ENCODE results near the gene ABI3BP. TPM values are rescaled to one million over a fixed set of nuclear protein-coding genes. Genes with fewer than 3 reads are reported as not detected.
A peak's percentile ranks its signal among the peaks of the same experiment; 100 is the strongest.

The ABI3BP gene
- total and polyA plus RNA-seq, 11 donors: 7.8 to 96.6 (median 26.4) TPM

DNA sequence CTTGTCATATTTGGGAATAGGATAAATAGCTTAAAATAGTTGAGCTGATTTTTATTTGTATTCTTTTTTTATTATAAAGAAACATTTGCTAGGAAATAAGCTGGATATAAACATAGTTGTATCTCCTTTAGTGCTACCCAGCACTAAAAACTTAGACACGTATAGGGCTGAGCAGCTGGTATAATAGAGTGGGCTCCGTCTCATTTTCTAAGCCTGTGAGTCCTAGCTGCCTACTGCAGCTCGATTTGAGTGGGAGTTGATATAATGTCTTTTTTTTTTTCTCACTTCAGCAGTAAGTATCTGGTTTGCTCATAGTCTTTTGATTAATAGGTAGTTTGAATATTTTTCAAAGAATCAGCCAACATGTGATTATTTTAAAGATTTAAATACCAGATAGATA lies 249.7 kb downstream of the ABI3BP start:
- H3K36me3 ChIP-seq: peaks cover 2 to 100% (median 97%) of the 10 kb centered on the region in 9 donors
- 88 to 93% (median 91%) methylated on average over 3 of the region's 3 CpGs for whole genome bisulfite sequencing, 4 donors
- TF ChIP-seq, protein P1, sequence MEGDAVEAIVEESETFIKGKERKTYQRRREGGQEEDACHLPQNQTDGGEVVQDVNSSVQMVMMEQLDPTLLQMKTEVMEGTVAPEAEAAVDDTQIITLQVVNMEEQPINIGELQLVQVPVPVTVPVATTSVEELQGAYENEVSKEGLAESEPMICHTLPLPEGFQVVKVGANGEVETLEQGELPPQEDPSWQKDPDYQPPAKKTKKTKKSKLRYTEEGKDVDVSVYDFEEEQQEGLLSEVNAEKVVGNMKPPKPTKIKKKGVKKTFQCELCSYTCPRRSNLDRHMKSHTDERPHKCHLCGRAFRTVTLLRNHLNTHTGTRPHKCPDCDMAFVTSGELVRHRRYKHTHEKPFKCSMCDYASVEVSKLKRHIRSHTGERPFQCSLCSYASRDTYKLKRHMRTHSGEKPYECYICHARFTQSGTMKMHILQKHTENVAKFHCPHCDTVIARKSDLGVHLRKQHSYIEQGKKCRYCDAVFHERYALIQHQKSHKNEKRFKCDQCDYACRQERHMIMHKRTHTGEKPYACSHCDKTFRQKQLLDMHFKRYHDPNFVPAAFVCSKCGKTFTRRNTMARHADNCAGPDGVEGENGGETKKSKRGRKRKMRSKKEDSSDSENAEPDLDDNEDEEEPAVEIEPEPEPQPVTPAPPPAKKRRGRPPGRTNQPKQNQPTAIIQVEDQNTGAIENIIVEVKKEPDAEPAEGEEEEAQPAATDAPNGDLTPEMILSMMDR (IDR thresholded peaks at IDR 0.05): no peak
- TF ChIP-seq POLR2A (IDR thresholded peaks at IDR 0.05): no peak
- ATAC-seq: no peak
- intact Hi-C loops (cut with DNase I): loop anchor here in 1 of 10 donors (10.0 kb wide), 1 partner anchor 641 kb away; no protein-coding TSS in a partner anchor
- peaks cover 0 to 16% (median under 1%) of the 10 kb centered on the region in 12 donors for H3K4me1 ChIP-seq
- no peak for DNase-seq
- no peak overlapping the region for H3K4me3 ChIP-seq
- no peaks in the 10 kb centered on the region for H3K9me3 ChIP-seq
- H3K27ac ChIP-seq: no peak overlapping the region
- no peaks in the 10 kb centered on the region for H3K27me3 ChIP-seq

GRCh38 chr3:100740207-100740606 lies 253.0 kb downstream of the ABI3BP start:
- WGBS, 4 donors: 82 to 95% (median 92%) methylated on average over 1 of the region's 1 CpG
- peak in 2 of 4 donors; percentile 20 to 26 for ATAC-seq
- TF ChIP-seq, protein P1 (IDR thresholded peaks at IDR 0.05): no peak
- TF ChIP-seq POLR2A (IDR thresholded peaks at IDR 0.05): no peak
- no peaks in the 10 kb centered on the region for H3K27me3 ChIP-seq
- no peak overlapping the region for H3K4me3 ChIP-seq
- H3K9me3 ChIP-seq: no peaks in the 10 kb centered on the region
- intact Hi-C loops (cut with DNase I): loop anchor here in 1 of 10 donors (10.0 kb wide), 1 partner anchor 645 kb away; no protein-coding TSS in a partner anchor
- peaks cover 0 to 20% (median 1%) of the 10 kb centered on the region in 12 donors for H3K4me1 ChIP-seq
- no peak overlapping the region for H3K27ac ChIP-seq
- no peak for DNase-seq
- peaks cover 0 to 100% (median 97%) of the 10 kb centered on the region in 9 donors for H3K36me3 ChIP-seq

- peaks cover 0 to 32% (median 5%) of the 10 kb centered on the region in 12 donors for H3K4me1 ChIP-seq
- intact Hi-C loops (cut with DNase I): loop anchor here in 2 of 10 donors (10.0 kb wide), 2 partner anchors 57 to 457 kb away; no protein-coding TSS in a partner anchor
- H3K27ac ChIP-seq: no peak overlapping the region
- DNase-seq (no peak), ATAC-seq (no peak)
- no peaks in the 10 kb centered on the region for H3K27me3 ChIP-seq
- no peak for TF ChIP-seq POLR2A (IDR thresholded peaks at IDR 0.05)
- TF ChIP-seq, protein P1 (IDR thresholded peaks at IDR 0.05): peak in 10 of 12 donors; percentile 9 to 50 (median 34)
- H3K9me3 ChIP-seq: no peaks in the 10 kb centered on the region
- peaks cover 0 to 100% (median 93%) of the 10 kb centered on the region in 9 donors for H3K36me3 ChIP-seq
- H3K4me3 ChIP-seq: no peak overlapping the region
- WGBS, 4 donors: 27 to 41% (median 35%) methylated on average over 2 of the region's 2 CpGs
Measured at GRCh38 chr3:100737334-100737733, 255.9 kb downstream of the ABI3BP start.

GRCh38 chr3:100732435-100732834 lies 260.8 kb downstream of the ABI3BP start:
- Histone ChIP-seq H3K4me3 (no peak overlapping the region), H3K4me1 (peaks cover 0 to 34% (median 6%) of the 10 kb centered on the region in 12 donors), H3K9me3 (no peaks in the 10 kb centered on the region), H3K36me3 (peaks cover 0 to 98% (median 89%) of the 10 kb centered on the region in 9 donors), H3K27me3 (no peaks in the 10 kb centered on the region), H3K27ac (no peak overlapping the region)
- DNase-seq: no peak
- TF ChIP-seq, protein P1 (IDR thresholded peaks at IDR 0.05): no peak
- no peak for TF ChIP-seq POLR2A (IDR thresholded peaks at IDR 0.05)
- WGBS, 4 donors: 92 to 94% (median 93%) methylated on average over 3 of the region's 3 CpGs
- no peak for ATAC-seq
- intact Hi-C loops (cut with DNase I): loop anchor here in 2 of 10 donors (10.0 kb wide), 2 partner anchors 62 to 462 kb away; no protein-coding TSS in a partner anchor
